Measurements from ENCODE around the gene ABCA5.

The ABCA5 gene

GRCh38 chr17:69327060-69327831 is at the start of gene ABCA5:
Gene ABCA5 (minus strand): TSS chr17:69327133. CDS start chr17:69314415, 12,718 bp downstream.
- no peak within 1 kb of the TSS for H3K27ac ChIP-seq (ENCODE audit: low read length)
- H3K9ac ChIP-seq (ENCODE audit: low read depth, low read length): peak within 1 kb of the TSS; percentile 75; the same call in 1 of the 2 replicates
- H3K36me3 ChIP-seq (ENCODE audit: insufficient read depth, low read depth, low read length): no peaks in the 10 kb centered on the region
- H3K9me3 ChIP-seq (ENCODE audit: insufficient read depth, low read depth, low read length): peaks cover 7% of the 10 kb centered on the region; the same call in 1 of the 2 replicates
- H3K27me3 ChIP-seq (ENCODE audit: insufficient read depth, low read length): peaks cover 36% of the 10 kb centered on the region
- peak within 1 kb of the TSS; percentile 84 for H3K4me3 ChIP-seq (ENCODE audit: low read length)
- H3K4me1 ChIP-seq (ENCODE audit: insufficient read depth, low read length): peaks cover 18% of the 10 kb centered on the region; the same call in 1 of the 2 replicates

GRCh38 chr17:69375229-69375628 is 48.3 kb upstream of the ABCA5 start:
- Histone ChIP-seq H3K27ac (ENCODE audit: low read length) (no peak overlapping the region), H3K9ac (ENCODE audit: low read depth, low read length) (no peak overlapping the region), H3K36me3 (ENCODE audit: insufficient read depth, low read depth, low read length) (no peaks in the 10 kb centered on the region), H3K4me3 (ENCODE audit: low read length) (no peak overlapping the region), H3K4me1 (ENCODE audit: insufficient read depth, low read length) (no peaks in the 10 kb centered on the region), H3K9me3 (ENCODE audit: insufficient read depth, low read depth, low read length) (no peaks in the 10 kb centered on the region), H3K27me3 (ENCODE audit: insufficient read depth, low read length) (no peaks in the 10 kb centered on the region)

- Histone ChIP-seq H3K4me3 (ENCODE audit: low read length) (no peak overlapping the region), H3K9me3 (ENCODE audit: insufficient read depth, low read depth, low read length) (no peaks in the 10 kb centered on the region), H3K27ac (ENCODE audit: low read length) (no peak overlapping the region), H3K27me3 (ENCODE audit: insufficient read depth, low read length) (no peaks in the 10 kb centered on the region), H3K36me3 (ENCODE audit: insufficient read depth, low read depth, low read length) (no peaks in the 10 kb centered on the region), H3K9ac (ENCODE audit: low read depth, low read length) (no peak overlapping the region), H3K4me1 (ENCODE audit: insufficient read depth, low read length) (no peaks in the 10 kb centered on the region)
Observed at GRCh38 chr17:69373069-69373468, 46.1 kb upstream of the ABCA5 start.

GRCh38 chr17:69367298-69367697 is 40.4 kb upstream of the ABCA5 start:
- Histone ChIP-seq H3K27ac (ENCODE audit: low read length) (no peak overlapping the region), H3K4me3 (ENCODE audit: low read length) (no peak overlapping the region)

GRCh38 chr17:69363488-69364210 is 36.7 kb upstream of the ABCA5 start:
- Histone ChIP-seq H3K27ac (ENCODE audit: low read length) (no peak overlapping the region), H3K4me3 (ENCODE audit: low read length) (no peak overlapping the region), H3K9me3 (ENCODE audit: insufficient read depth, low read depth, low read length) (no peaks in the 10 kb centered on the region), H3K9ac (ENCODE audit: low read depth, low read length) (no peak overlapping the region), H3K4me1 (ENCODE audit: insufficient read depth, low read length) (peaks cover 4% of the 10 kb centered on the region; the same call in 1 of the 2 replicates), H3K36me3 (ENCODE audit: insufficient read depth, low read depth, low read length) (no peaks in the 10 kb centered on the region), H3K27me3 (ENCODE audit: insufficient read depth, low read length) (no peaks in the 10 kb centered on the region)

More at GRCh38 chr17:69367298-69367697, 40.4 kb upstream of the ABCA5 start:
- H3K36me3 ChIP-seq (ENCODE audit: insufficient read depth, low read depth, low read length): no peaks in the 10 kb centered on the region
- H3K9me3 ChIP-seq (ENCODE audit: insufficient read depth, low read depth, low read length): no peaks in the 10 kb centered on the region
- H3K9ac ChIP-seq (ENCODE audit: low read depth, low read length): no peak overlapping the region
- no peaks in the 10 kb centered on the region for H3K4me1 ChIP-seq (ENCODE audit: insufficient read depth, low read length)
- no peaks in the 10 kb centered on the region for H3K27me3 ChIP-seq (ENCODE audit: insufficient read depth, low read length)

GRCh38 chr17:69361156-69361555 is 34.2 kb upstream of the ABCA5 start:
- H3K27me3 ChIP-seq (ENCODE audit: insufficient read depth, low read length): no peaks in the 10 kb centered on the region
- H3K4me3 ChIP-seq (ENCODE audit: low read length): no peak overlapping the region

GRCh38 chr17:69358688-69359596 is 32.0 kb upstream of the ABCA5 start:
- Histone ChIP-seq H3K9ac (ENCODE audit: low read depth, low read length) (no peak overlapping the region), H3K27me3 (ENCODE audit: insufficient read depth, low read length) (no peaks in the 10 kb centered on the region), H3K4me1 (ENCODE audit: insufficient read depth, low read length) (peaks cover 9% of the 10 kb centered on the region; the same call in 1 of the 2 replicates), H3K27ac (ENCODE audit: low read length) (no peak overlapping the region), H3K9me3 (ENCODE audit: insufficient read depth, low read depth, low read length) (no peaks in the 10 kb centered on the region), H3K36me3 (ENCODE audit: insufficient read depth, low read depth, low read length) (no peaks in the 10 kb centered on the region), H3K4me3 (ENCODE audit: low read length) (no peak overlapping the region)

More at GRCh38 chr17:69361156-69361555, 34.2 kb upstream of the ABCA5 start:
- no peaks in the 10 kb centered on the region for H3K36me3 ChIP-seq (ENCODE audit: insufficient read depth, low read depth, low read length)
- H3K4me1 ChIP-seq (ENCODE audit: insufficient read depth, low read length): peaks cover 9% of the 10 kb centered on the region; the same call in 1 of the 2 replicates
- no peak overlapping the region for H3K27ac ChIP-seq (ENCODE audit: low read length)
- H3K9me3 ChIP-seq (ENCODE audit: insufficient read depth, low read depth, low read length): no peaks in the 10 kb centered on the region
- no peak overlapping the region for H3K9ac ChIP-seq (ENCODE audit: low read depth, low read length)

GRCh38 chr17:69357701-69358100 is 30.8 kb upstream of the ABCA5 start:
- Histone ChIP-seq H3K27ac (ENCODE audit: low read length) (no peak overlapping the region), H3K36me3 (ENCODE audit: insufficient read depth, low read depth, low read length) (no peaks in the 10 kb centered on the region), H3K9ac (ENCODE audit: low read depth, low read length) (no peak overlapping the region), H3K27me3 (ENCODE audit: insufficient read depth, low read length) (no peaks in the 10 kb centered on the region), H3K4me3 (ENCODE audit: low read length) (no peak overlapping the region), H3K9me3 (ENCODE audit: insufficient read depth, low read depth, low read length) (no peaks in the 10 kb centered on the region), H3K4me1 (ENCODE audit: insufficient read depth, low read length) (peaks cover 9% of the 10 kb centered on the region; the same call in 1 of the 2 replicates)

GRCh38 chr17:69356625-69357024 is 29.7 kb upstream of the ABCA5 start:
- Histone ChIP-seq H3K4me3 (ENCODE audit: low read length) (no peak overlapping the region), H3K27ac (ENCODE audit: low read length) (no peak overlapping the region), H3K36me3 (ENCODE audit: insufficient read depth, low read depth, low read length) (no peaks in the 10 kb centered on the region), H3K4me1 (ENCODE audit: insufficient read depth, low read length) (peaks cover 9% of the 10 kb centered on the region; the same call in 1 of the 2 replicates), H3K27me3 (ENCODE audit: insufficient read depth, low read length) (no peaks in the 10 kb centered on the region), H3K9ac (ENCODE audit: low read depth, low read length) (no peak overlapping the region), H3K9me3 (ENCODE audit: insufficient read depth, low read depth, low read length) (no peaks in the 10 kb centered on the region)

- no peak overlapping the region for H3K27ac ChIP-seq (ENCODE audit: low read length)
- no peaks in the 10 kb centered on the region for H3K9me3 ChIP-seq (ENCODE audit: insufficient read depth, low read depth, low read length)
- H3K4me1 ChIP-seq (ENCODE audit: insufficient read depth, low read length): no peaks in the 10 kb centered on the region
- no peaks in the 10 kb centered on the region for H3K27me3 ChIP-seq (ENCODE audit: insufficient read depth, low read length)
- H3K36me3 ChIP-seq (ENCODE audit: insufficient read depth, low read depth, low read length): no peaks in the 10 kb centered on the region
- no peak overlapping the region for H3K4me3 ChIP-seq (ENCODE audit: low read length)
- H3K9ac ChIP-seq (ENCODE audit: low read depth, low read length): no peak overlapping the region
Observed at GRCh38 chr17:69350911-69351310, 24.0 kb upstream of the ABCA5 start.

- Histone ChIP-seq H3K36me3 (ENCODE audit: insufficient read depth, low read depth, low read length) (no peaks in the 10 kb centered on the region), H3K4me3 (ENCODE audit: low read length) (no peak overlapping the region)
Observed at GRCh38 chr17:69348429-69348828, 21.5 kb upstream of the ABCA5 start.

More at GRCh38 chr17:69348429-69348828, 21.5 kb upstream of the ABCA5 start:
- Histone ChIP-seq H3K27me3 (ENCODE audit: insufficient read depth, low read length) (no peaks in the 10 kb centered on the region), H3K4me1 (ENCODE audit: insufficient read depth, low read length) (peaks cover 1% of the 10 kb centered on the region; the same call in 1 of the 2 replicates), H3K9me3 (ENCODE audit: insufficient read depth, low read depth, low read length) (no peaks in the 10 kb centered on the region), H3K27ac (ENCODE audit: low read length) (no peak overlapping the region), H3K9ac (ENCODE audit: low read depth, low read length) (no peak overlapping the region)

All from iPS-20b (cell line).